Hepatocyte (in vitro differentiated cells): ENCODE results near the gene SDSL.

ENCODE experiments used
- EZH2 ChIP-seq: fragments of 200-600 bp; sonication (generic); IDR thresholded peaks from 2 replicates; pipeline ENCODE4 v1.6.1; 2016; ENCODE audit warnings: antibody characterized with exemption, mild to moderate bottlenecking, borderline replicate concordance
- EZH2phosphoT487 ChIP-seq: fragments of 200-600 bp; sonication (generic); IDR thresholded peaks from one replicate; pipeline ENCODE4 v1.6.1; 2018; ENCODE audit warnings: antibody characterized with exemption, mild to moderate bottlenecking, low read depth, moderate library complexity; ENCODE audit not compliant: unreplicated experiment, severe bottlenecking
- TF ChIP-seq, protein P1 (sequence below): fragments of 200-600 bp; sonication (generic); IDR thresholded peaks from 2 replicates; pipeline ENCODE4 v1.5.1; 2016; ENCODE audit warnings: antibody characterized with exemption, mild to moderate bottlenecking; ENCODE audit not compliant: poor library complexity

DNA sequence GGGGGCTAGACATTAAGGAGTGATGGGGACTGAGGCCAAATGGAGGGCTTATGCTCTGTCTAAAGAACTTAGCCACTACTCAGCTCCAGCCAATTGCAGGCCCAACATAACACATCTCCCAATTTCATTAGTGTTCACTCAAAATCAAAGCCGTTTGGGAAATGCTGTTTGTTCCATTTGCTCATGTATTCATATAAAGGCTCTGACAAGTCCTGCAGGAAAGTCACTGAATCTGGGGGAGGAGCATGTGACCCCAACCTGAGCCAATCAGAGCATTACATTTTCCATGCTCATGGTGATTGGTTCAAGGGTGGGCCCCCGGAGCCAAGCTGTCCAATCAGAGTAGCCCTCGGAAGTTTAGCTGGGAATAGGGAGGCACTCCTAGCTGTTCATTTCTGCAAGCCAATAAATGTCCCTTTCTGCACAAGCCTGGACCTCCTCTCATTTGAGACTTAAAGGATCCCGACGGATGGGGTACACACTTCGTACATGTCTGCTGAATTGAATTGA, 20.9 kb downstream of the SDSL start:
- TF ChIP-seq, protein P1, sequence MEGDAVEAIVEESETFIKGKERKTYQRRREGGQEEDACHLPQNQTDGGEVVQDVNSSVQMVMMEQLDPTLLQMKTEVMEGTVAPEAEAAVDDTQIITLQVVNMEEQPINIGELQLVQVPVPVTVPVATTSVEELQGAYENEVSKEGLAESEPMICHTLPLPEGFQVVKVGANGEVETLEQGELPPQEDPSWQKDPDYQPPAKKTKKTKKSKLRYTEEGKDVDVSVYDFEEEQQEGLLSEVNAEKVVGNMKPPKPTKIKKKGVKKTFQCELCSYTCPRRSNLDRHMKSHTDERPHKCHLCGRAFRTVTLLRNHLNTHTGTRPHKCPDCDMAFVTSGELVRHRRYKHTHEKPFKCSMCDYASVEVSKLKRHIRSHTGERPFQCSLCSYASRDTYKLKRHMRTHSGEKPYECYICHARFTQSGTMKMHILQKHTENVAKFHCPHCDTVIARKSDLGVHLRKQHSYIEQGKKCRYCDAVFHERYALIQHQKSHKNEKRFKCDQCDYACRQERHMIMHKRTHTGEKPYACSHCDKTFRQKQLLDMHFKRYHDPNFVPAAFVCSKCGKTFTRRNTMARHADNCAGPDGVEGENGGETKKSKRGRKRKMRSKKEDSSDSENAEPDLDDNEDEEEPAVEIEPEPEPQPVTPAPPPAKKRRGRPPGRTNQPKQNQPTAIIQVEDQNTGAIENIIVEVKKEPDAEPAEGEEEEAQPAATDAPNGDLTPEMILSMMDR = no peak
- TF ChIP-seq EZH2 (no peak), EZH2phosphoT487 (no peak)
